HG03520 (cell line): Measurements from ENCODE around the gene TTC32.
"Not testable (repeated sequence)": the region's sequence is repeated elsewhere in the genome, so short reads cannot be mapped to it uniquely, and the experiment has no call there.

ENCODE experiments used
- ATAC-seq: cut with Tn5 transposase; IDR thresholded peaks from one replicate; pipeline ENCODE4 v1.9.1; 2021; ENCODE audit warnings: mild to moderate bottlenecking, moderate library complexity; ENCODE audit not compliant: unreplicated experiment

TTC32 gene

DNA sequence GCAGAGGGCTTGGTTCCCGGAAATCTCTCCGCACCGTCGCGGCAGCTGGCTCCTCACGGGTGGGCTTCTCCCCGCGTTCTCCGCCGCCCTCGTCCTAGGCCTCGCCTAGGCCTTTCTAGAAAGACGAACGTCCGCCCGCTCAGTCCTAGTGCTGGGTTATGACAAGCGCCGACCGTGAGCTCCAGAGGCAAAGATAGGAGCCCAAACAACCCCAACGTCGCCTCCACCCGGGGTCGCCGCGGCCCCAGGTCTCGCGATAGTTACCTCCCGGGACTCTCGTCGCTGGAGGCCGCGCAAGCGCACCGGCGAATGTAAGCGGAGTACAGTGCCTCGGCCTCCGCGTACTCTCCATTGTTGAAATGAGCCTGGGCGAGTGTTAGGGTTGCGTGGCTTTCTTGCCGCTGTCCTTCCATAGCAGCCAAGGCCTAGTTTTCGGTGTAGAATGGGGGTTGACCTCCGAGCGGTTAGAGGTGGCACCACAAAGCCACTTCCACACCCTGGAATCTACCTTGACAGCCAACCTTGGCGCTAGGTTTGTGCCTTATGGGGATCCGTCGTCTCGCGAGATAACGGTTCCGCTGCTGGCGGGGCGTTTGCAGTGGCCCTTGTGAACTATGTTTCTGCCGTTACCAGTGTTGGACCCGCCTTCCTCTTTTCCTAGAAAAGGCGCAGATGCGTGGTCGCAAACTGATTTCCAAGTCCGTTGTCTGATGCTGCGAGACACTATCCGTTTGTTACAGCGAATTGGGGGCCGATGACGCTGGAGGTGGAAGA lies at the start of gene TTC32:
TTC32 (minus strand) TSS at position 542 of the 774 bp plus-strand sequence; CDS start at position 413, 129 bp downstream.
- ATAC-seq: peak; percentile 82

DNA sequence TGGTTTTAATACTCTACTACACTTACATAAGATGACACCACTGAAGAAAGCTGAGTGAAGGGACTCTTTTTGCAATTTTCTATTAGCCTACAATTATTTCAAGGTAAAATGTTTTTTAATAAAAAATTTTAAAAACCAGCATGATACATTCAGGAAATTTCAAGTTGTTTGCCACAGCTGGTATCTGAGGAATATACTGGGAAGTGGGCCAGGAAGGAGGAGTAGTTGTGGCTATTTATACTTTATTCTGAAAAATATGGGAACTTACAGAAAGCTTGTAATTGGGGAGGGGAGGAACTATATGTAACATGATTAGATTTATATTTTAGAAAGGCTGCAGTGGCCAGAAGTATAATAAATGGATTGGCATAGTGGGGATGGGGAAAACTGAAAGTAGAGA lies 47.3 kb upstream of the TTC32 start:
- no peak for ATAC-seq

DNA sequence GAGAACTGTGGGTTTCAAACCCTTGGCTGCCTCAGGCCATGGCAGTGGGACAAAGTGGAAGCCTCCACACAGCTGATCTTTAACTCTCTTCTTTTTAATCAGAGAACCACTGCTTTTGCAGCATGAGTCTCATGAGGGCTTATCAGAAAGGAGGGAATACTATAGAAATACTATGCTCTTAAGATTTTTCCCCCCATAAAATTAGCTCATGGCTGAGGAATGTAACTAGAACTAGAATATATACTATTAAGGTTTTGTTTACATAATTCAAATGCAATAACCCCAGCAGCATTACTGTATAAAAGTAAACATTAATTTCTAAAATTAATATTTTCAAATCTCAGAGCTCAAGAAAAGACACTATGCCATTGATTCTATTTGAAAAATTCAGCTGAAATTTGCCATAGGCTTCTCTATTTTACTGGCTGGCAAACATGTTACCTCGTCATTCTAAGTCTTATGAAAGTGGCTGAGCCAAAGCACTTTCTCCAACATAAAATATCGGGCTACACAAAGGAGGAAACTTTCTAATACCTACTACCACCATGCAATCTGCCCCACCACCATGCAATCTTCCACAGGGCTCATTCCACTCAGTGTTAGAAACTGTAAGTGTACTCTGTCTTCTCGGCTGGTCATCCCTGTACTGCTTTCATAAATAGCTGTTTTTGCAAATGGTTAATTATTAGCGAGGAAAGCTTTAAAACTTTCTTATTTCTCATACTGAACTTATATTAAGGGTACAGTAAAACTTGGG lies 45.6 kb upstream of the TTC32 start:
- ATAC-seq: no peak

DNA sequence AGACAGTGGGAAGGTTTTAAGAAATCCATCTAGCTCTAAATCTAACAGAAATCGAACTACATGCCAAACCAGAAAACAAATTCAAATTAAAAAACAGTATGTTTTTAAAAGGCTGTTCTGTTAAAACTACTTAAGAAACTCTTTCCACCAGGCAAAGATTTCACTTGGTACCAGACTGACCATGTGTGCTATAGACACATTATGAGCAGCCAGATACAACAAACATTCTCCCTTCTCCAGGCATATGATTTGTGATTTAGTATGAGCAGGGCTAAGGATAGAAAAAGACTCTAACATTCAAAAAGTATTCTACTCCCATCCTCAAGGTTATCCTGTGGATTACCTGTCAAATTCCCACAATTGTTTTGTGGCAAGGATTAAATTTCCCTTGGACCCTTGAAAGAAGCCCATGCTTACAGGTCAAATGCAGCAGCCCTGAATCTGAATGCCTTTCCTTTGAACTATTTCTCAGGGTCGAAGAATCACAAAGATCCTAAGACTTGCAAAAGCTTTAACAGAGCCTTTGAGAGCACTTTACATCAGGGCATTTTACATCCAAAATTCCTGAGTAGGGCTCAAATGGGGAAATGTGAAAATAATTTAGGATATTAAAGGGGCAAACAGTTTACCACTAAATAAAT lies 42.5 kb upstream of the TTC32 start:
- ATAC-seq: no peak

DNA sequence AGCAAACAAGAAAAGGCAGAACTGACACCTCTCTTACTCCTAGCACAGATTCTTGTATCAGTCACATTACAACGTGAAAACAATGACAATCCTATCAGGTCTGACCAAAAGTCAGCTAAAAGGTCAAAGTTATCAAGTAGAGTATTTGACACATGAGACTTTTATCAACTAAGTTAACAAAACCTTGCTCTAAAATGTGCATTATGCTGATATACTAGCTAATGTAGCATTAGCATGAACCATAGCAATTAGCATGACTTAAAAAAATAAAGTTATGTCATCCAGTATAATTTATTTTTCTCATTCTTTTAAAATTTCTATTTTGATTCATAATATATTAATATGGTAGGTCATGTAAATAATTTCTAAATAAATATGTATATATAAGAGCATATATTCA lies 41.4 kb upstream of the TTC32 start:
- no peak for ATAC-seq

DNA sequence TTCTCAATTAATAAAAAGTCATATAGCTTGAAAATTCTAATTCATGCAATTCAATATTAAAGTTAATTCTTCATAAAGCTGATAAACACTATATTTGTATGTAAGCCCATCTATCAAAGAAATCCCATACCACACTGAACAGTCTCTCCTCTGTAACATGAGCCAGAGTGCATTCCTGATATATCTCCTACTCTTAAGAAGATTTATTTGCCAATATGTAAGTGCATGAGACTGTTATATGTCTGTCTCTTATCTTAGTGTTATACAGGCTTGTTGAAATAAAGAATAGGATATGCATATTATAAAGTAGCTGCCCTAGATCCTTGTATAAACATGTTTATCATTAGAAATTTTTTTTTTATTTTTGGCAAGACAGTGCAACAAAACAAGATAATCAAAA lies 40.4 kb upstream of the TTC32 start:
- ATAC-seq: no peak

DNA sequence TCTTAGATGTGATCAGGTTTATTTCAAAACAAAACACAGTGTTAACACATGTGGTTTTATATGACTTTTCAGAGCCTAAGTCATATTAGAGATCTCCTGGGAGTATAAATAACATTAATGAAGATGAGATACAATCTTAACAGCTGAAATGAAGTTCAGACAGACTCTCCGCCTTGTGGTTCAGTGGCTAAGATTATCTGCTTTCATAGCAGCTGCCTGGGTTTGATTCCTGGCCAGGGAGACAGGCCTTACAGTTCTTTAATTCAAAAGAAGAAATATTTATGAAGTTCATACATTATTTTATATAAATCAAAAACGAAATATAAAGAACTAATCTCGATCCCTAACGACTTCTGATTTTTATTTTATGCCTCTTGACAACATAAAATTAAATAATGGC lies 35.2 kb upstream of the TTC32 start:
- no peak for ATAC-seq

DNA sequence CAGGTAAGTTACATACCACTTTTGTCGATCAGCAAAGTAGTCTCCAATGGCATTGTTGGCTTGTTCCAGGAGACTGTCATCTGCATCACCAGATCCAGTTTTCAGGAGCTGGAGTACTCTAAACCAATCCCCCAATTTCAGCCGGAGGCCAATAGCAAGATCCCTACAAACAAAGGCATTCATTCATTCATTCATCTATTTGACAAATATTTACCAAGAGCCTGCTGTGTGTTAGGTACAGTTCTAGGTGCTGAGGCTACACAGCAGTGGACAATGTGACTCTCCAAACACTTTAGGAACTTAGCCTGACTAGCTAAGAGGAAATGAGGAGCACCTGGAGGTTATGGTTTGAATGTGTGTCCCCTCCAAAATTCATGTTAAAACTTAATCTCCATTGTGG lies 34.4 kb upstream of the TTC32 start:
- no peak for ATAC-seq

DNA sequence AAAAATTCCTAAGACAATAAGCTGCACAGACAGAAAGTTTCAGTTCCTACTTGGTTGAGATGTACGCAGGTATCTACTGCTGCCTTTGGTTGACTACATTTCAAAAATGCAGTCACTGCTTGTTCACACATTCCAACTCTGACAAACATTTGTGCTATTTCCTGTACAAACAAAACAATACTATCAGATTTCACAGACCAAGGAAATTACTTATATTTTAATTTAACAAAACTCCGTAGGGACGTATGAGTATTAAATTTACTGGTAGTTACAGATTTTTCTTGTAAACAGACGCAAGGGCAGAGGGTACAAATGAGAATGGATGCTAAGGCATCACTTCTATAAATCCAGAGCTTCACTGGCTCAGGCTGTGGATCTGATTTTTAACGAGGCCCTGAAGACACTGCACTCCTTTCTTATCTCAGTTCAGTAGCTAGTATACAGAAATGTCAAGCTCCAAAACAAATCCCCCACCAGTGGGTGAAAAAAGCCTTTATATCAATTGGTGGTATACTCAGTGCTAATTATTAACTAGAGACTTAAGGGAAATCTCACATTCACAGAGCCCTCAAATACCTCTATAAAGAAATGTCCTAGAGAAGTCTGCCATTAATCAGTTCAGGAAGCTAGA lies 31.7 kb upstream of the TTC32 start:
- no peak for ATAC-seq

DNA sequence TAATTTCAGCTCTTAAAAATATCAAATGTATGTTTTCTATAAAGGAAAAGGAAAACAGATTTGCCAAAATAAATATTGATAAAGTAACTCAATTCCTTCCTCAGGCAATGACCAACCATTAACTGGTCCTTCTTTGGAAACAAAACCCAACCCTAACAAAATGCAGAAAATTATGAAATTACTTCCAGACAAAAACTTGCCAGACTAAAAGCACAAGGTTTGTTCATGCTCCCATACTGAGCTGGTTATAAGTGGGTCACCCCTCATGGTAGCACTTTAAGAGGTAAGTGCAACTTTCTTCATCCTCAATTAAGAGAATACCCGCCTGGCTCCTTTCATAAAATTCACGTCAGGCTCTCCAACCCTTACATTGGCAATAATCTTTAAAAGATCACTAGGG lies 31.1 kb upstream of the TTC32 start:
- ATAC-seq: no peak

DNA sequence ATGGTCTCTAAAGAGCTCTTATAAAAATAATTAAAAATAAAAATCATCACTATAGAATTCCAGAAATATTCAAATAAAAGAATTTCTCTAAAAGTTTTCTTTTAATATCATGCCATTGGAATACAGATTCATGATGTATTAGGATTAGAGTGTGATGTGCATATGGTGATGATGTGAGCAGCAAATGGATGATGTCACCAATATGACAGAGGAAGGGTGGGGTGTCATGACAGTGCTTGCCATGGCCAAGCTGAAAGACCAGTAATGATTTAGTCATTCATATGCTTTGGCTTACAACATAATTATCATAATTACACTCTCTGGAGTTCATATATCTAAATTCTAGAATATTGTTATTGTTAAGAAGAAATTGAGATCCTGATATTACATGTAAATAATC lies 27.4 kb upstream of the TTC32 start:
- no peak for ATAC-seq

DNA sequence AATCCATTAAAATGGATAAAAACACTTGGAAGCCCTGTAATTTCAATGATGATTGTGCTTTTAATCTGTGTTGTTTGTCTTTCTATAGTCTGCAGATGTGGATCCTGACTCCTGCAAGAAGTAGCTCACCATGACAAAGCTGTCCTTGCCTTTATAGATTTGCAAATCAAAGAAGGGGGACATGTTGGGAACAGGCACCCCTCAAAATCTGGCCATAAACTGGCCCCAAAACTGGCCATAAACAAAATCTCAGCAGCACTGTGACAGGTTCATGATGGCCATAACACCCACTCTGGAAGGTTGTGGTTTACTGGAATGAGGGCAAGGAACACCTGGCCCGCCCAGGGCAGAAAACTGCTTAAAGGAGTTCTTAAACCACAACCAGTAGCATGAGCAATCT lies 26.0 kb upstream of the TTC32 start:
- not testable (repeated sequence) for ATAC-seq

DNA sequence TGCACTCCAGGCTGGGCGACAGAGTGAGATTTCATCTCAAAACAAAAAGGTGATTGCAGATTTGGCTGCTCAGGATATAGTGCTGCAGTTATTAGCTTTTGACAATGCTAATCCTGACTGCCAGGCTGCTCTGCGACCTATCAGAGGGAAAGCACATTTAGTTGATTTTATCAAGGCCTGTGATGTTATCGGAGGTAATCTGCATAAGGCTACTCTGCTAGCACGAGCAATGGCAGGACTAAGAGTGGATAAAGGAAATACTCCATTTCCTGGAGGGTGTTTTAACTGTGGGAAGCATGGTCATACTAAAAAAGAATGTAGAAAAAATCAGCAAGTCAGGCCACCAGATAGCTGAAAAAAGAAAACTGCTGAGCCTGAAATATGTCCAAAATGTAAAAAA lies 22.7 kb upstream of the TTC32 start:
- not testable (repeated sequence) for ATAC-seq

DNA sequence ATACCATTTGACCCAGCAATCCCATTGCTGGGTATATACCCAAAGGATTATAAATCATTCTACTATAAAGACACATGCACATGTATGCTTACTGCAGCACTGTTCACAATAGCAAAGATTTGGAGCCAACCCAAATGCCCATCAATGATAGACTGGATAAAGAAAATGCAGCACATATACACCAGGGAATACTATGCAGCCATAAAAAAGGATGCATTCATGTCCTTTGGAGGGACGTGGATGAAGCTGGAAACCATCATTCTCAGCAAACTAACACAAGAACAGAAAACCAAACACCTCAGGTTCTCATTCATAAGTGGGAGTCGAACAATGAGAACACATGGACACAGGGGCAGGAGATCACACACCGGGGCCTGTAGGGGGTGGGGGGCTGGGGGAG lies 20.4 kb upstream of the TTC32 start:
- ATAC-seq: not testable (repeated sequence)

DNA sequence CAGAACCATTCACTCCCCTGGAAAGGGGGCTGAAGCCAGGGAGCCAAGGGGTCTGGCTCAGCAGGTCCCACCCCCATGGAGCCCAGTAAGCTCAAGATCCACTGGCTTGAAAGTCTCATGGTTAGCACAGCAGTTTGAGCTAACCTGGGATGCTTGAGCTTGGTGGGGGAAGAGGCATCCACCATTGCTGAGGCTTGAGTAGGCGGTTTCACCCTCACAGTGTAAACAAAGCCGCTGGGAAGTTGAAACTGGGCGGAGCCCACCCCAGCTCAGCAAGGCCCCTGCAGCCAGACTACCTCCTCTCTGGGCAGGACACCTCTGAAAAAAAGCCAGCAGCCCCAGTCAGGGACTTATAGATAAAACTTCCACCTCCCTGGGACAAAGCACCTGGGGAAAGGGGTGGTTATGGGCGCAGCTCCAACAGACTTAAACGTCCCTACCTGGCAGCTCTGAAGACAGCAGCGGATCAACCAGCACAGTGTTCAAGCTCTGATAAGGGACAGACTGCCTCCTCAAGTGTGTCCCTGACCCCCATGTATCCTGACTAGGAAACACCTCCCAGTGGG lies 14.7 kb upstream of the TTC32 start:
- no peak for ATAC-seq

DNA sequence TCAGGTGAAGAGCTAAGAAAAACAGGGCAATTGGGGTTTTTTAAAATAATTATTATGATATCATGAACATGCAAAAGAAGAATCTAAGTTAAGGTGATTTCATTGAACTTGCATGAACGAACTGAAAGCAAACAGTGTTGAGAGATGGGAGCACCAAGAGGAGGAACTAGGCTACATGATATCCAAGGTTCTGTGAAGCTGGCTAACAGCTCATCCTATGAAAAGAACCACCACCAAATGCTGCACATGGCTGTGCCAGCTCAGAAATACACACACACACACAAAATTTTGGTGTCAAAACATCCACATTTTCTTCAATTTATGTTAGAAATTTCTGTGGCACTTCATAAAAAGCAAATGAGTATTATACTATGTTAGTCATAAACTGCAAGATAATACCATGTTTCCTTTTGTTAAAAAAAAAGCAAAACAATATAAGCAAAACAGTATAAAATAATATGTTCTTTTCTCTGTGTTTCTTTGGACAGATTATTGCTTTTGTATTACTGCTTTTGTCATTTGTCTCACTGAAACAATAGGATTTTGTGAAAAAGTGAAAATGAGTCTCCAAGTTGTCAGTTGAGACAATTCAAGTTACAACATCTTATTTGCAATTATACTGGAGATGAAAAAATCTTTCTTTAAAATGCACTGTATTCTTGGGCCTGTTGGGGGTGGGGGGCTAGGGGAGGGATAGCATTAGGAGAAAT lies 12.6 kb upstream of the TTC32 start:
- no peak for ATAC-seq

DNA sequence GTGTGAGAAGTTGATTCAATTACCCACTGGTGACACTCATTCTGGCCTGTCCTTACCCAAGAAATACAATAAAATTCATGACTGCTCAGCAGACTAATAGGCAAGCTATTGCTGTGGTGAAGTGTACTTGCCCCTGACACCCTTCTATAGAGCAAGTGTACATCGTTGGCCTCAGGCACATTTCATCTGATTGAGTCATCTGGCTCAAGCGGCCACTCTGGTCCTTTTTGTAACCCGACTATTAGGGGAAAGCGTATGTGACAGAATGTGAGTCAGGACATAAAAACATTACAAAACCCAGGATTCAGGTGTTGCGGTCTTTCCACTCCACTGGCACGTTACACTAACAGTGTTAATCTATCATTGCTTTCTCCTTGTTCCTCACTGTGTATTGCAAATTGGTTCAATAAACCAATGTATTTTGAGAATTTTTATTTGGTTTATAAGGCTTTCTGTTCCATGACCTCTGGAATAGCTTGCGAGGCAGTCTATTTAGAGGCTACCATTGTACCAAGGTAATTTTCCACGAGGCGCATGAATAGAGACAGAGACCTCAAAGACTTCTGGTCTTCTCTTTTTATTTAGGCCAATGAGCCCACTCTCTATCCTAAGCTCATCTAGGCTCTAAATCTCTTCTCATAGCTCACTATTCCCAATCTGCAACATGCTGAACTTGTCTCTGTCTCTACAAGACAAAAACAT lies 10.2 kb upstream of the TTC32 start:
- ATAC-seq: no peak

DNA sequence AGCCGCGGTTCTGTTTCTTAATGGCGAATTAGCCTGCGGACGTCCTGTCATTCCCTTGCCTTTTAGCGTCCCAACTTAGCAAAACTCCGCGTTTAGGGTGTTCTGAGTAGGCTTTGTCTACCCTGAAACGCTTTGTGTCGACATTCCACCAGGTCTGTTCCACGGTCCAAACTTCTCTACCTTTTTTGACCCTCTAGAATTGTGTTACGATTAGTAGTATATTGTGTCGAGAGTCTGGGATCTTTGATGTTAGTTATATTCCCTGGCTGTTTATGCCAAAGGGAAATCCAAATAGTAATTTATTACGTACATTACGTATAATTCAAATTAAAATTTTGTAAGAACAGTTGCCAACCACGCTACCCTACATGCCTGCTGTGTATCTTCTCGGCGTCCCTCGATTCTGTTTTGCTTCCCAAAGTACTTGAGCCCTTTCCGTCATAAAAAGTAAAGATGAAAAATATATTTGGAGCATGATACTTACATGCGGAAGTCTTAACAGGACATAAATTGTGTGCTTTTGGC lies 495 bp upstream of the TTC32 start:
- ATAC-seq: peak; percentile 2

DNA sequence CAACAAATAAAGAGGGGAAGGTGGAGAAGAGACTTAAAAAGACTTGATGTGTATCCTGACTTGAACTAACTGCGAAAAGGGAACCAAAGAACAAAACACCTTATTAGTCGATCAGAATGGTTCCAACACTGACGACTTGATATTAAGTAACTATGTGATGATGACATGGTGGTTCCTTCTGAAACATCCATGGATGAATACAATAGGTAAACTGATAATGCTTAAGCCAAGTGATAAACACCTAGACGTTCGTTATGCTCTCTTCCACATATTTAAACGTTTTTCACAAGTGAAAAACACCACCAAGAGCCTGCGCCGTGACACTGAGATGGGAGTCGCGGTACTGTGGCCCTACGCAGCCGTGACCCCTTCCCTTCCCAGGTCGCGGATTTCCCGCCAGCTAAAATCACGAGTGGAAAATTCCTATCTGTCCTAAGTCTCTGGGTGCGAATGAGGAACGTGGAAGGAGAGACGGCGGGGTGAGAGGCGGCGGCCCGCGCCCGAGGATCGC lies 797 bp downstream of the TTC32 start:
- peak; percentile 0 for ATAC-seq
